ENCODE results near the gene BIRC7. TPM values are rescaled to one million over a fixed set of nuclear protein-coding genes. Genes with fewer than 3 reads are reported as not detected.

BIRC7 gene
- polyA plus RNA-seq, 3 donors = 0.21 TPM; not detected in 2

- H3K36me3 Mint-ChIP-seq = no peaks in the 10 kb centered on the region
- peaks cover 0 to 16% (median 0%) of the 10 kb centered on the region in 7 donors for H3K9me3 Mint-ChIP-seq
- intact Hi-C loops (cut with micrococcal nuclease) = no loop called here
- TF ChIP-seq, protein P1, sequence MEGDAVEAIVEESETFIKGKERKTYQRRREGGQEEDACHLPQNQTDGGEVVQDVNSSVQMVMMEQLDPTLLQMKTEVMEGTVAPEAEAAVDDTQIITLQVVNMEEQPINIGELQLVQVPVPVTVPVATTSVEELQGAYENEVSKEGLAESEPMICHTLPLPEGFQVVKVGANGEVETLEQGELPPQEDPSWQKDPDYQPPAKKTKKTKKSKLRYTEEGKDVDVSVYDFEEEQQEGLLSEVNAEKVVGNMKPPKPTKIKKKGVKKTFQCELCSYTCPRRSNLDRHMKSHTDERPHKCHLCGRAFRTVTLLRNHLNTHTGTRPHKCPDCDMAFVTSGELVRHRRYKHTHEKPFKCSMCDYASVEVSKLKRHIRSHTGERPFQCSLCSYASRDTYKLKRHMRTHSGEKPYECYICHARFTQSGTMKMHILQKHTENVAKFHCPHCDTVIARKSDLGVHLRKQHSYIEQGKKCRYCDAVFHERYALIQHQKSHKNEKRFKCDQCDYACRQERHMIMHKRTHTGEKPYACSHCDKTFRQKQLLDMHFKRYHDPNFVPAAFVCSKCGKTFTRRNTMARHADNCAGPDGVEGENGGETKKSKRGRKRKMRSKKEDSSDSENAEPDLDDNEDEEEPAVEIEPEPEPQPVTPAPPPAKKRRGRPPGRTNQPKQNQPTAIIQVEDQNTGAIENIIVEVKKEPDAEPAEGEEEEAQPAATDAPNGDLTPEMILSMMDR (IDR thresholded peaks at IDR 0.05) = no peak
- Histone ChIP-seq H2AFZ (ENCODE audit: insufficient read depth, low read depth, low read length, poor library complexity, severe bottlenecking) (no peak overlapping the region), H3K4me3 (replicated peaks in 1 of 3; ENCODE audit: low read depth in 2 of 3, low read length in 3 of 3) (no peak overlapping the region), H3K4me1 (ENCODE audit: control insufficient read depth in 1 of 2, insufficient read depth in 2 of 2, low read length in 2 of 2) (no peaks in the 10 kb centered on the region), H3K4me2 (replicated peaks; ENCODE audit: extremely low read depth, low read length, poor library complexity, severe bottlenecking) (no peak overlapping the region), H3K27me3 (ENCODE audit: control insufficient read depth in 2 of 2, insufficient read depth in 2 of 2, low read length in 2 of 2) (peaks cover 17 to 46% of the 10 kb centered on the region in 2 donors), H3K79me2 (ENCODE audit: insufficient read depth, low read length) (no peaks in the 10 kb centered on the region), H4K20me1 (ENCODE audit: insufficient read depth, low read length) (no peaks in the 10 kb centered on the region), H3K9ac (ENCODE audit: insufficient read depth, low read length, poor library complexity, severe bottlenecking) (no peak overlapping the region), H3K9me3 (replicated peaks in 1 of 2; ENCODE audit: control insufficient read depth in 1 of 2, insufficient read depth in 1 of 2, low read length in 2 of 2) (peaks cover 0 to 11% of the 10 kb centered on the region in 2 donors), H3K36me3 (replicated peaks in 1 of 2; ENCODE audit: control insufficient read depth in 1 of 2, insufficient read depth in 2 of 2, low read length in 2 of 2) (no peaks in the 10 kb centered on the region), H3K27ac (ENCODE audit: low read depth in 1 of 2, low read length in 2 of 2) (no peak overlapping the region)
- peaks cover 49 to 67% (median 54%) of the 10 kb centered on the region in 3 donors for H3K27me3 Mint-ChIP-seq (ENCODE audit: low read depth in 3 of 3)
- no peak for DNase-seq
- WGBS (ENCODE audit: insufficient coverage) = 7% methylated on average over 48 of the region's 56 CpGs
- H3K27ac Mint-ChIP-seq = no peak overlapping the region
- peak overlapping the region in 1 of 2 donors; percentile 80 for H3K4me3 Mint-ChIP-seq
- H3K4me1 Mint-ChIP-seq = no peaks in the 10 kb centered on the region
These were observed 19.1 kb downstream of the BIRC7 start for GRCh38 chr20:63254606-63255384.

GRCh38 chr20:63255931-63256704, 20.4 kb downstream of the BIRC7 start:
- Histone ChIP-seq H3K27me3 (ENCODE audit: control insufficient read depth in 2 of 2, insufficient read depth in 2 of 2, low read length in 2 of 2) (peaks cover 17 to 46% of the 10 kb centered on the region in 2 donors), H3K9me3 (replicated peaks in 1 of 2; ENCODE audit: control insufficient read depth in 1 of 2, insufficient read depth in 1 of 2, low read length in 2 of 2) (peaks cover 0 to 11% of the 10 kb centered on the region in 2 donors), H4K20me1 (ENCODE audit: insufficient read depth, low read length) (no peaks in the 10 kb centered on the region), H3K4me2 (replicated peaks; ENCODE audit: extremely low read depth, low read length, poor library complexity, severe bottlenecking) (no peak overlapping the region), H3K27ac (ENCODE audit: low read depth in 1 of 2, low read length in 2 of 2) (no peak overlapping the region), H3K4me1 (ENCODE audit: control insufficient read depth in 1 of 2, insufficient read depth in 2 of 2, low read length in 2 of 2) (no peaks in the 10 kb centered on the region), H2AFZ (ENCODE audit: insufficient read depth, low read depth, low read length, poor library complexity, severe bottlenecking) (no peak overlapping the region), H3K9ac (ENCODE audit: insufficient read depth, low read length, poor library complexity, severe bottlenecking) (no peak overlapping the region), H3K4me3 (replicated peaks in 1 of 3; ENCODE audit: low read depth in 2 of 3, low read length in 3 of 3) (no peak overlapping the region), H3K79me2 (ENCODE audit: insufficient read depth, low read length) (no peaks in the 10 kb centered on the region), H3K36me3 (replicated peaks in 1 of 2; ENCODE audit: control insufficient read depth in 1 of 2, insufficient read depth in 2 of 2, low read length in 2 of 2) (no peaks in the 10 kb centered on the region)
- H3K27ac Mint-ChIP-seq = peak overlapping the region in 1 of 7 donors; percentile 35
- H3K4me3 Mint-ChIP-seq = peak overlapping the region in 1 of 2 donors; percentile 40
- H3K4me1 Mint-ChIP-seq = no peaks in the 10 kb centered on the region
- peaks cover 49 to 65% (median 51%) of the 10 kb centered on the region in 3 donors for H3K27me3 Mint-ChIP-seq (ENCODE audit: low read depth in 3 of 3)
- intact Hi-C loops (cut with micrococcal nuclease) = no loop called here
- no peak for DNase-seq
- 54% methylated on average over 29 of the region's 31 CpGs for whole genome bisulfite sequencing (ENCODE audit: insufficient coverage)
- peaks cover 0 to 13% (median 0%) of the 10 kb centered on the region in 7 donors for H3K9me3 Mint-ChIP-seq
- TF ChIP-seq, protein P1 (IDR thresholded peaks at IDR 0.05) = no peak
- no peaks in the 10 kb centered on the region for H3K36me3 Mint-ChIP-seq

All from CD14-positive monocyte (primary cell).